ENCODE data around the gene R3HDM2.

The R3HDM2 gene

GRCh38 chr12:57218030-57218853 lies 212.6 kb downstream of the R3HDM2 start:
- Mint-ChIP-seq H3K9me3 (no peaks in the 10 kb centered on the region), H3K4me1 (ENCODE audit: low read depth in 2 of 2) (peaks cover 48 to 61% of the 10 kb centered on the region in 2 donors), H3K27me3 (peaks cover 89 to 94% of the 10 kb centered on the region in 2 donors), H3K27ac (peak overlapping the region; percentile 52 to 59), H3K36me3 (ENCODE audit: insufficient read depth) (peaks cover 22% of the 10 kb centered on the region), H3K4me3 (peak overlapping the region; percentile 84 to 85)
- DNase-seq (no peak), ATAC-seq (replicated peaks) (no peak)

DNA sequence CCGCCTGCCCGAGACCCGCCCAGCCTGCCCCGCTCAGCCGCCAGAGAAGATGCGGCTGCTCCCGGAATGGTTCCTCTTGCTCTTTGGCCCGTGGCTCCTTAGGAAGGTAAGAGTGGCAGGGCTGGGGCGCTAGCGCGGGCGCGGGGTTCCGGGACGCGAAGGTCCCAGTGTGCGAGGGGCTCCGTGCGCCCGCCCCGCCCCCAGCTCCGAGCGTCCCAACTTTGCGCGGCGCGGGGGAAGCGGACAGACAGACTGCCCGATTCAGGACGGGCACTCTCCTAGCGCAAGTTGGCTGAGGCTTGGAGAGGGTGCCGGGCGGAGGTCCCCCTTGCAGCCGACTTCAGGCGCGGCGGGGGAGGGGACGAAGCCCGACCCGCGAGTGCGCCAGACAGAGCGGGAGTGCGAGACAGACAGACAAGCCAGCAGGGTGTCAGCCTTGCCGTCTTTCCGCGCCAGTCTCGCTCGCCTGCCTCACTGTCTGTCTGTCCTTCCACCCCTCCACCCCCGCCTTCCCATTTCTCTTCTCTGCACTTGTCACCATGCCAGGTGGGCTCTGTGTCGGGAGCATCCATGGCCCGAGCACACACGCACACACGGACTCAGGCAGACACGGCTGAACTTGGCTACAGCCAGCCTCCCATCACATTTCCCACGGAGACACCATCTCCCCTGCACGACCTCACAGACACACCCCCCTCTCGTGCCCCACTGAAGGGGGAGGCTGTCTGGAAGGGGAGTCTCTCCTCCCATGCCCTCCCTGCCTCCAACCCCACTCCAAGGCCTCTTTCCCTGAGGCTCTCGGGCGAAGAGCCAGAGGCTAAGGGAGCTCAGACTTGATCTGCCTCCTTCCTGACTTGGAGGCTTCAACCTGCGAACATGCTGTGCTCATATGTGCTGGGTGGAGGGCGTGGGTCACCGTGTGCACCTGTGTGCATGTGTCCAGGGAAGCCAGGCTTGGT lies 213.6 kb downstream of the R3HDM2 start:
- peaks cover 40 to 51% of the 10 kb centered on the region in 2 donors for H3K4me1 Mint-ChIP-seq (ENCODE audit: low read depth in 2 of 2)
- peaks cover 80 to 94% of the 10 kb centered on the region in 2 donors for H3K27me3 Mint-ChIP-seq

GRCh38 chr12:57216014-57216911 lies 214.6 kb downstream of the R3HDM2 start, which contains the start of gene NXPH4:
Gene NXPH4 (plus strand): TSS chr12:57216794. CDS start chr12:57216970, 176 bp downstream.
- Mint-ChIP-seq H3K4me3 (peak within 1 kb of the TSS; percentile 84 to 85), H3K4me1 (ENCODE audit: low read depth in 2 of 2) (peaks cover 40 to 43% of the 10 kb centered on the region in 2 donors), H3K27ac (peak within 1 kb of the TSS; percentile 70 to 81), H3K36me3 (ENCODE audit: insufficient read depth) (peaks cover 23% of the 10 kb centered on the region), H3K9me3 (no peaks in the 10 kb centered on the region), H3K27me3 (peaks cover 71 to 85% of the 10 kb centered on the region in 2 donors)
- peak; percentile 25 for ATAC-seq (replicated peaks)
- no peak for DNase-seq

More for the DNA sequence above, 213.6 kb downstream of the R3HDM2 start:
- H3K4me3 Mint-ChIP-seq: peak overlapping the region; percentile 84 to 85
- peaks cover 24% of the 10 kb centered on the region for H3K36me3 Mint-ChIP-seq (ENCODE audit: insufficient read depth)
- peak overlapping the region; percentile 52 to 59 for H3K27ac Mint-ChIP-seq
- H3K9me3 Mint-ChIP-seq: no peaks in the 10 kb centered on the region
- ATAC-seq (replicated peaks) (peak; percentile 61), DNase-seq (peak in 2 of 3 experiments; percentile 51 to 57)

GRCh38 chr12:57215668-57216013 lies 215.2 kb downstream of the R3HDM2 start:
- ATAC-seq (replicated peaks): peak; percentile 58
- peak; percentile 33 to 53 (median 50) for DNase-seq
- Mint-ChIP-seq H3K9me3 (no peaks in the 10 kb centered on the region), H3K4me3 (peak overlapping the region; percentile 82 to 84), H3K27me3 (peaks cover 64 to 82% of the 10 kb centered on the region in 2 donors), H3K36me3 (ENCODE audit: insufficient read depth) (peaks cover 21% of the 10 kb centered on the region), H3K27ac (peak overlapping the region; percentile 70 to 81), H3K4me1 (ENCODE audit: low read depth in 2 of 2) (peaks cover 37 to 40% of the 10 kb centered on the region in 2 donors)

DNA sequence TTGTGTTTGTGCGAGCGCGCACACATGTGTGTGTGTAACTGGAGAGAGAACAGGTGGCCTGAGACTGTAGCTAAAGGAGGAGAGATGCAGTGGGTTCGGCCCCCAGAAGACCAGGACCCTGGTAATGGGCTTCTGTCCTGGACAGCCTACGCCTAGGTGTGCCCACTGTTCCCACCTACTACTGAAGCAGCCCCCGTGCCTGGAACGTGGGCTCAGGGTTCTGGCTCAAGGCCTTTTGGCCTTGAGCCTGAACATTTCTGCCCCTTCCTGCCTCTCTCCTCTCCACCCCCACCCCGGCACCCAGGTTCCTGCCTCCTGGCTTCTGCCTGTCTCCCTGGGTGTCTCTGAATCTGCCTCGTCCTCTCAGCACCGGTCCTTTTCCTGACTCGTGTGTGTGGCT lies 215.8 kb downstream of the R3HDM2 start:
- Mint-ChIP-seq H3K27ac (peak overlapping the region in 1 of 2 donors; percentile 81), H3K36me3 (ENCODE audit: insufficient read depth) (peaks cover 21% of the 10 kb centered on the region), H3K9me3 (no peaks in the 10 kb centered on the region), H3K27me3 (peaks cover 61 to 82% of the 10 kb centered on the region in 2 donors), H3K4me3 (peak overlapping the region; percentile 82 to 84), H3K4me1 (ENCODE audit: low read depth in 2 of 2) (peaks cover 34 to 40% of the 10 kb centered on the region in 2 donors)
- no peak for ATAC-seq (replicated peaks)
- no peak for DNase-seq

DNA sequence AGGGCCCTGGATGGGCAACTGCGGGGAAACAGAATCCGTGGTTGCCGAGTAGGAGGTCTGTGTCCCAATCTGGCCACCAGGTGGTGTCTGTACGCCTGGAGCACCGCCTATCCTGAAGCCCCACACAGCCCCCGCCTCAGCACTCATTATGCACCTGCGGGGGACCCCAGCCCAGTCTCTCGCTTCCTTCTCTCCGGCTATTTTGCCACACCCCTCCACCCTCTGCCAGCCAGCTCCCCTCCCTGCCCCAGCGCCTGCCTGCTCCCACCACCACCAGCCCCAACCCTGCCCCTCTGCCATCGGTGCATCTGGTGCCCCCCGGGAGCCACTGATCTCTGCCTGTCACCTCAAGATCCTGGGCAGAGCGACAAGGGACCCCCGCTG lies 216.5 kb downstream of the R3HDM2 start:
- peak; percentile 33 for ATAC-seq (replicated peaks)
- peaks cover 21% of the 10 kb centered on the region for H3K36me3 Mint-ChIP-seq (ENCODE audit: insufficient read depth)
- H3K4me3 Mint-ChIP-seq: peak overlapping the region in 1 of 2 donors; percentile 82
- peaks cover 54 to 77% of the 10 kb centered on the region in 2 donors for H3K27me3 Mint-ChIP-seq
- peak overlapping the region in 1 of 2 donors; percentile 28 for H3K27ac Mint-ChIP-seq
- DNase-seq: peak; percentile 57 to 65 (median 60)
- no peaks in the 10 kb centered on the region for H3K9me3 Mint-ChIP-seq
- H3K4me1 Mint-ChIP-seq (ENCODE audit: low read depth in 2 of 2): peaks cover 34 to 40% of the 10 kb centered on the region in 2 donors

GRCh38 chr12:57213763-57214397 lies 217.0 kb downstream of the R3HDM2 start:
- H3K27ac Mint-ChIP-seq: peak overlapping the region; percentile 13 to 28
- no peak overlapping the region for H3K4me3 Mint-ChIP-seq
- peaks cover 34 to 40% of the 10 kb centered on the region in 2 donors for H3K4me1 Mint-ChIP-seq (ENCODE audit: low read depth in 2 of 2)
- H3K36me3 Mint-ChIP-seq (ENCODE audit: insufficient read depth): peaks cover 21% of the 10 kb centered on the region
- no peak for ATAC-seq (replicated peaks)
- H3K9me3 Mint-ChIP-seq: no peaks in the 10 kb centered on the region
- H3K27me3 Mint-ChIP-seq: peaks cover 49 to 72% of the 10 kb centered on the region in 2 donors
- DNase-seq: no peak

- peaks cover 42 to 65% of the 10 kb centered on the region in 2 donors for H3K27me3 Mint-ChIP-seq
- peaks cover 34 to 37% of the 10 kb centered on the region in 2 donors for H3K4me1 Mint-ChIP-seq (ENCODE audit: low read depth in 2 of 2)
- peak overlapping the region in 1 of 2 donors; percentile 13 for H3K27ac Mint-ChIP-seq
- peak overlapping the region in 1 of 2 donors; percentile 19 for H3K4me3 Mint-ChIP-seq
- peaks cover 21% of the 10 kb centered on the region for H3K36me3 Mint-ChIP-seq (ENCODE audit: insufficient read depth)
- peak; percentile 83 to 85 (median 84) for DNase-seq
- ATAC-seq (replicated peaks): peak; percentile 57
- H3K9me3 Mint-ChIP-seq: no peaks in the 10 kb centered on the region
Observed at GRCh38 chr12:57213058-57213715, 217.7 kb downstream of the R3HDM2 start.

DNA sequence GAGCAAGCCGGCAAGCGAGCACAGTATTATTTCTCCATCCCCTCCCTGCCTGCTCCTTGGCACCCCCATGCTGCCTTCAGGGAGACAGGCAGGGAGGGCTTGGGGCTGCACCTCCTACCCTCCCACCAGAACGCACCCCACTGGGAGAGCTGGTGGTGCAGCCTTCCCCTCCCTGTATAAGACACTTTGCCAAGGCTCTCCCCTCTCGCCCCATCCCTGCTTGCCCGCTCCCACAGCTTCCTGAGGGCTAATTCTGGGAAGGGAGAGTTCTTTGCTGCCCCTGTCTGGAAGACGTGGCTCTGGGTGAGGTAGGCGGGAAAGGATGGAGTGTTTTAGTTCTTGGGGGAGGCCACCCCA lies 218.2 kb downstream of the R3HDM2 start:
- peaks cover 31 to 33% of the 10 kb centered on the region in 2 donors for H3K4me1 Mint-ChIP-seq (ENCODE audit: low read depth in 2 of 2)
- no peak overlapping the region for H3K27ac Mint-ChIP-seq

DNA sequence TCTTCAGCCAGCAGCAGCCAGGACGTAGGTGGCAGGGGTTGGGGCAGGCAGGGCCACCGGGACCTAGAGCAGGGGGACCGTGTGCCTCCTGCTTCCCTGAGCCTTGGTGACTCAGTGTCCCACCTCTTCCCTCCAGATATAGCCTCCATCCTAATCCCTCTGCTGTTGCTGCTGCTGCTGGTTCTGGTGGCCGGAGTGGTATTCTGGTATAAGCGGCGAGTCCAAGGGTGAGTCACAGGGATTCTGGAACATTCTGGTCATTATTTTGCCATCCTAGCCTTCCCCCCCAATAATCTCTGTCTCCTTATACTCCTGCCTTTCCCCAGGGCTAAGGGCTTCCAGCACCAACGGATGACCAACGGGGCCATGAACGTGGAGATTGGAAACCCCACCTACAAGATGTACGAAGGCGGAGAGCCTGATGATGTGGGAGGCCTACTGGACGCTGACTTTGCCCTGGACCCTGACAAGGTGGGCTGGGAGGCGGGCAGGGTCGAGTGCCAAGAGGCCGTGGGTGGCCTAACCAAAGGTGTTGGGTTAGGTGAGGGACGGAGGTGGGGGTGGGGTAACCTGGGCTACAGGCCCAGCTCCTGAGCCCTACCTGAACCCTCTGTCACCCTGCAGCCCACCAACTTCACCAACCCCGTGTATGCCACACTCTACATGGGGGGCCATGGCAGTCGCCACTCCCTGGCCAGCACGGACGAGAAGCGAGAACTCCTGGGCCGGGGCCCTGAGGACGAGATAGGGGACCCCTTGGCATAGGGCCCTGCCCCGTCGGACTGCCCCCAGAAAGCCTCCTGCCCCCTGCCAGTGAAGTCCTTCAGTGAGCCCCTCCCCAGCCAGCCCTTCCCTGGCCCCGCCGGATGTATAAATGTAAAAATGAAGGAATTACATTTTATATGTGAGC lies 218.8 kb downstream of the R3HDM2 start:
- peaks cover 26% of the 10 kb centered on the region in 2 donors for H3K4me1 Mint-ChIP-seq (ENCODE audit: low read depth in 2 of 2)
- no peak for DNase-seq
- no peak for ATAC-seq (replicated peaks)
- peaks cover 31 to 53% of the 10 kb centered on the region in 2 donors for H3K27me3 Mint-ChIP-seq
- H3K36me3 Mint-ChIP-seq (ENCODE audit: insufficient read depth): peaks cover 18% of the 10 kb centered on the region
- no peak overlapping the region for H3K4me3 Mint-ChIP-seq
- H3K9me3 Mint-ChIP-seq: no peaks in the 10 kb centered on the region
- no peak overlapping the region for H3K27ac Mint-ChIP-seq

More for the DNA sequence above, 218.2 kb downstream of the R3HDM2 start:
- peaks cover 37 to 60% of the 10 kb centered on the region in 2 donors for H3K27me3 Mint-ChIP-seq
- H3K36me3 Mint-ChIP-seq (ENCODE audit: insufficient read depth): peaks cover 21% of the 10 kb centered on the region
- DNase-seq (no peak), ATAC-seq (replicated peaks) (no peak)
- H3K9me3 Mint-ChIP-seq: no peaks in the 10 kb centered on the region
- H3K4me3 Mint-ChIP-seq: no peak overlapping the region
